HG02840 (cell line): ENCODE results near the gene FNDC10.

ENCODE experiments used
- ATAC-seq: cut with Tn5 transposase; IDR thresholded peaks from one replicate; pipeline ENCODE4 v1.9.1; 2021; ENCODE audit warnings: mild to moderate bottlenecking, moderate library complexity, moderate number of reproducible peaks; ENCODE audit not compliant: unreplicated experiment, low FRiP score

FNDC10 gene

DNA sequence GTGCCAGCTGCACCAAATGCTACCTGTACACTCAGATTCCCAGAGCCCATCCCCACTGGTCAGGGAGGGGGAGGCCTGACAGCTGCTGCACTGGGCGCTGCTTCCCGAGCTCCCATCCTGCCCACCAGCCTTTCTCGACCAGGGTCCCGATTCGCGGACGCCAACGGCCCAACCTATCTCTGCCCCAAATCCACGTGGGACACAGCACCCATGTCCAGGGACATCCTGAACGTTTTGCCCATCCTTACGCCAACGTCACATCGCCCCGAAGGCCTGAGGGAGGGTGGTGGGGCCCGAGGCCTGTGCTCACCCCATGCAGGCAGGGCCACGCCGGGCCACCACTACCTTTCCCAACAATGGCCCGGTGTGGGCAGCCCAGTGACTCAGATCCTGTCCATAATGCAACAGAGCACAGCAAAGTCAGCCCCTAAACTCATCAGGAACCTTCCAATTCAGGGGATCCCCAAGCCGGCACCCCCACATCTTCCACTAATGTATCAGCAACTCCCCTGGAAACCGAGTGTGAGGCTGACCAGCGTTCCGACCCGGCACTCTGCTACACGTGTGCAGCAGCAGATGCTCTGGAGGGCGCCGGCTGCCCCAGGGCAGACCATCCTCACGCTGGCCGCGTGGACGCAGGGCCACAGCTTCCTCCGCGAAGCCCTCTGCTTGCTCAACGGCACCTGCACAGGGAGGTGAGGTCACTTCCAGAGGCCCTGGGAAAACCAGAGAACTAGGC lies 48.2 kb downstream of the FNDC10 start:
- no peak for ATAC-seq

- ATAC-seq = no peak
Observed at GRCh38 chr1:1550591-1551432, 49.1 kb downstream of the FNDC10 start.

GRCh38 chr1:1550087-1550486 lies 49.8 kb downstream of the FNDC10 start:
- no peak for ATAC-seq

DNA sequence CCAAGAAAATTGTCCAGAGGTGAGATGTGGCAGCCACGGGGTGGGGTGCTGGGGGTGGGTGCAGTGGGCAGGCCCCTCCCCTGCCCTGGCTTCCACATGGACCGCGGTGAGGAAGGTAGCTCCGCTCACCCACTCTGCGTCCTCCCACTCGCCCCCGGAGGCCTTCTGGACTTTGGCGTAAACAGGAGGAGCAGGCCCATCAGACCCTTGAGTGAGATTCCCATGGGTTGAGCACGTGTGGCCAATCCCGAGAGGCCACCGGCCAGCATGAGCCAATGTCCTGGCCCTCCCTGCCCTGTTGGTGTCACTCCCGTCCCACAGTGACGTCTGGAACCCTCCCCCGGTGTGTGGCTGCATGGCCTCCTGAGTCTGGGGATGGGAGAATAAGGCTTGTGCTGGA lies 51.3 kb downstream of the FNDC10 start:
- no peak for ATAC-seq
